HEK293 (cell line): ENCODE results near the gene MANSC4.

ENCODE experiments used
- CTCF ChIA-PET: fragments of 350-600 bp; formaldehyde crosslinking; extraction: SDS; loops from one replicate; lab custom pipeline; 2021; ENCODE audit warnings: antibody characterized with exemption; lab: Yijun Ruan, JAX
- POLR2A ChIA-PET: fragments of 300-600 bp; formaldehyde crosslinking; extraction: SDS; loops from one replicate; lab custom pipeline; 2020; ENCODE audit warnings: antibody characterized with exemption, inconsistent platforms; lab: Yijun Ruan, JAX
- H3K27ac ChIP-seq: fragments of 200-500 bp; sonication (Bioruptor generic); 2 replicates; pipeline ENCODE4 v1.5.1; 2014; ENCODE audit warnings: low read depth, low read length, control low read depth, inconsistent platforms; ENCODE audit errors: extremely low read depth
- H3K36me3 ChIP-seq, 2 experiments: fragments of 200-500 bp in 1 of 2; sonication (Bioruptor generic) in 1 of 2; 1 replicate in 1 of 2; 2 replicates in 1 of 2; pipeline ENCODE4 v1.5.1; 2014 to 2017; ENCODE audit warnings: inconsistent platforms in 2 of 2, low read length in 2 of 2; ENCODE audit not compliant: control insufficient read depth in 2 of 2, insufficient read depth in 1 of 2
- H3K4me1 ChIP-seq: fragments of 200-500 bp; sonication (Bioruptor generic); 2 replicates; pipeline ENCODE4 v1.5.1; 2014; ENCODE audit warnings: mild to moderate bottlenecking, low read length, inconsistent platforms; ENCODE audit not compliant: control insufficient read depth, insufficient read depth
- H3K4me3 ChIP-seq: 2 replicates; pipeline ENCODE4 v1.5.1; 2011; ENCODE audit warnings: low read depth, mild to moderate bottlenecking, control low read depth, low read length, moderate library complexity
- H3K9me3 ChIP-seq: fragments of 200-500 bp; sonication (Bioruptor generic); 2 replicates; pipeline ENCODE4 v1.5.1; 2014; ENCODE audit warnings: low read depth, low read length, inconsistent platforms; ENCODE audit not compliant: control insufficient read depth, insufficient read depth
- FEZF1 ChIP-seq: fragments of 450-650 bp; formaldehyde crosslinking; IDR thresholded peaks from 2 replicates; pipeline ENCODE4 v1.5.1; 2016; ENCODE audit warnings: missing biosample characterization, missing genetic modification characterization
- GLI4 ChIP-seq: fragments of 450-650 bp; formaldehyde crosslinking; IDR thresholded peaks from 2 replicates; pipeline ENCODE4 v1.5.1; 2016; ENCODE audit warnings: missing biosample characterization, missing genetic modification characterization
- KLF8 ChIP-seq: fragments of 450-650 bp; formaldehyde crosslinking; IDR thresholded peaks from 2 replicates; pipeline ENCODE4 v1.5.1; 2016; ENCODE audit warnings: missing biosample characterization, missing genetic modification characterization
- ZBTB7A ChIP-seq: fragments of 450-650 bp; formaldehyde crosslinking; IDR thresholded peaks from 2 replicates; pipeline ENCODE4 v1.5.1; 2016; ENCODE audit warnings: low read depth, missing biosample characterization, missing genetic modification characterization
- ZBTB8A ChIP-seq: fragments of 450-650 bp; formaldehyde crosslinking; IDR thresholded peaks from 2 replicates; pipeline ENCODE4 v1.5.1; 2016; ENCODE audit warnings: missing biosample characterization, missing genetic modification characterization
- ZFHX2 ChIP-seq: fragments of 450-650 bp; formaldehyde crosslinking; conservative IDR thresholded peaks from 2 replicates; pipeline ENCODE4 v1.5.1; 2016; ENCODE audit warnings: missing biosample characterization, missing genetic modification characterization
- ZFP69B ChIP-seq: fragments of 450-650 bp; formaldehyde crosslinking; IDR thresholded peaks from 2 replicates; pipeline ENCODE4 v1.5.1; 2016; ENCODE audit warnings: missing biosample characterization, missing genetic modification characterization
- ZNF221 ChIP-seq: fragments of 450-650 bp; formaldehyde crosslinking; IDR thresholded peaks from 2 replicates; pipeline ENCODE4 v1.5.1; 2017; ENCODE audit warnings: missing biosample characterization, missing genetic modification characterization, borderline replicate concordance
- ZNF23 ChIP-seq: fragments of 450-650 bp; formaldehyde crosslinking; IDR thresholded peaks from 2 replicates; pipeline ENCODE4 v1.5.1; 2016; ENCODE audit warnings: missing biosample characterization, missing genetic modification characterization, borderline replicate concordance
- ZNF426 ChIP-seq: fragments of 450-650 bp; formaldehyde crosslinking; IDR thresholded peaks from 2 replicates; pipeline ENCODE4 v1.5.1; 2017; ENCODE audit warnings: missing biosample characterization, missing genetic modification characterization, mild to moderate bottlenecking, inconsistent platforms, moderate library complexity
- ZNF561 ChIP-seq: fragments of 450-650 bp; IDR thresholded peaks from 2 replicates; pipeline ENCODE4 v1.5.1; 2018; ENCODE audit warnings: missing biosample characterization, missing genetic modification characterization, borderline replicate concordance
- ZNF600 ChIP-seq: fragments of 450-650 bp; formaldehyde crosslinking; IDR thresholded peaks from 2 replicates; pipeline ENCODE4 v1.5.1; 2016; ENCODE audit warnings: missing biosample characterization, missing genetic modification characterization
- ZNF624 ChIP-seq: fragments of 450-650 bp; formaldehyde crosslinking; IDR thresholded peaks from 2 replicates; pipeline ENCODE4 v1.5.1; 2017; ENCODE audit warnings: missing biosample characterization, missing genetic modification characterization
- ZNF792 ChIP-seq: fragments of 450-650 bp; formaldehyde crosslinking; IDR thresholded peaks from 2 replicates; pipeline ENCODE4 v1.5.1; 2016; ENCODE audit warnings: missing biosample characterization, missing genetic modification characterization
- TF ChIP-seq, protein P1 (sequence below): fragments of 450-650 bp; formaldehyde crosslinking; IDR thresholded peaks from 2 replicates; pipeline ENCODE4 v1.5.1; 2016; ENCODE audit warnings: missing biosample characterization, missing genetic modification characterization
- TF ChIP-seq, protein P2 (sequence below): fragments of 450-650 bp; formaldehyde crosslinking; IDR thresholded peaks from 2 replicates; pipeline ENCODE4 v1.5.1; 2016; ENCODE audit warnings: missing biosample characterization, missing genetic modification characterization, low read depth
- TF ChIP-seq, protein P3 (sequence below): fragments of 450-650 bp; formaldehyde crosslinking; IDR thresholded peaks from 2 replicates; pipeline ENCODE4 v1.5.1; 2017; ENCODE audit warnings: missing biosample characterization, missing genetic modification characterization
- TF ChIP-seq, protein P4 (sequence below): fragments of 450-650 bp; IDR thresholded peaks from 2 replicates; pipeline ENCODE4 v1.5.1; 2018; ENCODE audit warnings: missing biosample characterization, missing genetic modification characterization
- TF ChIP-seq, protein P5 (sequence below): fragments of 450-650 bp; formaldehyde crosslinking; IDR thresholded peaks from 2 replicates; pipeline ENCODE4 v1.5.1; 2016; ENCODE audit warnings: missing biosample characterization, missing genetic modification characterization

MANSC4 gene

DNA sequence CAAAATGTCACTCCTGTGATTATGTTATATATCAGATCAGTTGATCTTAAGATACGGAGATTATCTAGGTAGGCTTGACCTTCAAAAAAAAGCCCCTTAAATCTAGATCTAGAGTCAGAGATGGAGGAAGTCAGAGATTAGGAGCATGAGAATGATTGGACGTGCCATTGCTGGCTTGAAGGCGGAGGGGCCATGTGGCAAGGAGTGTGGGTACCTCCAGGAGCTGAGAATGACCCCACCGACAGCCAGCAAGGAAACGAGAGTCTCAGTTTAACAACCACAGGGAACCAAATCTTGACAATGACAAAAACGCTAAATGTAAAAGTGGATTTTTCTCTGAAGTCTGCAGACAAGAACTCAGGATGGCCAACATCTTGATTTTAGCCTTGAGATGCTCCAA, 32.5 kb upstream of the MANSC4 start:
- Histone ChIP-seq H3K36me3 (no peaks in the 10 kb centered on the region), H3K27ac (no peak overlapping the region), H3K4me3 (no peak overlapping the region), H3K9me3 (no peaks in the 10 kb centered on the region), H3K4me1 (no peaks in the 10 kb centered on the region)
- POLR2A ChIA-PET = no interaction called here
- TF ChIP-seq, protein P1, sequence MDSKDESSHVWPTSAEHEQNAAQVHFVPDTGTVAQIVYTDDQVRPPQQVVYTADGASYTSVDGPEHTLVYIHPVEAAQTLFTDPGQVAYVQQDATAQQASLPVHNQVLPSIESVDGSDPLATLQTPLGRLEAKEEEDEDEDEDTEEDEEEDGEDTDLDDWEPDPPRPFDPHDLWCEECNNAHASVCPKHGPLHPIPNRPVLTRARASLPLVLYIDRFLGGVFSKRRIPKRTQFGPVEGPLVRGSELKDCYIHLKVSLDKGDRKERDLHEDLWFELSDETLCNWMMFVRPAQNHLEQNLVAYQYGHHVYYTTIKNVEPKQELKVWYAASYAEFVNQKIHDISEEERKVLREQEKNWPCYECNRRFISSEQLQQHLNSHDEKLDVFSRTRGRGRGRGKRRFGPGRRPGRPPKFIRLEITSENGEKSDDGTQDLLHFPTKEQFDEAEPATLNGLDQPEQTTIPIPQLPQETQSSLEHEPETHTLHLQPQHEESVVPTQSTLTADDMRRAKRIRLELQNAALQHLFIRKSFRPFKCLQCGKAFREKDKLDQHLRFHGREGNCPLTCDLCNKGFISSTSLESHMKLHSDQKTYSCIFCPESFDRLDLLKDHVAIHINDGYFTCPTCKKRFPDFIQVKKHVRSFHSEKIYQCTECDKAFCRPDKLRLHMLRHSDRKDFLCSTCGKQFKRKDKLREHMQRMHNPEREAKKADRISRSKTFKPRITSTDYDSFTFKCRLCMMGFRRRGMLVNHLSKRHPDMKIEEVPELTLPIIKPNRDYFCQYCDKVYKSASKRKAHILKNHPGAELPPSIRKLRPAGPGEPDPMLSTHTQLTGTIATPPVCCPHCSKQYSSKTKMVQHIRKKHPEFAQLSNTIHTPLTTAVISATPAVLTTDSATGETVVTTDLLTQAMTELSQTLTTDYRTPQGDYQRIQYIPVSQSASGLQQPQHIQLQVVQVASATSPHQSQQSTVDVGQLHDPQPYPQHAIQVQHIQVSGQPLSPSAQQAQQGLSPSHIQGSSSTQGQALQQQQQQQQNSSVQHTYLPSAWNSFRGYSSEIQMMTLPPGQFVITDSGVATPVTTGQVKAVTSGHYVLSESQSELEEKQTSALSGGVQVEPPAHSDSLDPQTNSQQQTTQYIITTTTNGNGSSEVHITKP (tag by site-specific recombination) = no peak
- TF ChIP-seq ZFHX2 (tag by site-specific recombination) (no peak), GLI4 (tag by site-specific recombination) (no peak), ZNF561 (tag by site-specific recombination) (no peak), ZNF624 (tag by site-specific recombination) (no peak), ZFP69B (tag by site-specific recombination) (no peak), ZNF792 (no peak), ZBTB8A (tag by site-specific recombination) (no peak), KLF8 (tag by site-specific recombination) (no peak), ZNF426 (no peak), ZNF221 (tag by site-specific recombination) (no peak), ZBTB7A (no peak), ZNF23 (tag by site-specific recombination) (no peak), ZNF600 (tag by site-specific recombination) (no peak), FEZF1 (tag by site-specific recombination) (no peak)
- TF ChIP-seq, protein P2, sequence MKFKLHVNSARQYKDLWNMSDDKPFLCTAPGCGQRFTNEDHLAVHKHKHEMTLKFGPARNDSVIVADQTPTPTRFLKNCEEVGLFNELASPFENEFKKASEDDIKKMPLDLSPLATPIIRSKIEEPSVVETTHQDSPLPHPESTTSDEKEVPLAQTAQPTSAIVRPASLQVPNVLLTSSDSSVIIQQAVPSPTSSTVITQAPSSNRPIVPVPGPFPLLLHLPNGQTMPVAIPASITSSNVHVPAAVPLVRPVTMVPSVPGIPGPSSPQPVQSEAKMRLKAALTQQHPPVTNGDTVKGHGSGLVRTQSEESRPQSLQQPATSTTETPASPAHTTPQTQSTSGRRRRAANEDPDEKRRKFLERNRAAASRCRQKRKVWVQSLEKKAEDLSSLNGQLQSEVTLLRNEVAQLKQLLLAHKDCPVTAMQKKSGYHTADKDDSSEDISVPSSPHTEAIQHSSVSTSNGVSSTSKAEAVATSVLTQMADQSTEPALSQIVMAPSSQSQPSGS (tag by site-specific recombination) = no peak
- TF ChIP-seq, protein P3, sequence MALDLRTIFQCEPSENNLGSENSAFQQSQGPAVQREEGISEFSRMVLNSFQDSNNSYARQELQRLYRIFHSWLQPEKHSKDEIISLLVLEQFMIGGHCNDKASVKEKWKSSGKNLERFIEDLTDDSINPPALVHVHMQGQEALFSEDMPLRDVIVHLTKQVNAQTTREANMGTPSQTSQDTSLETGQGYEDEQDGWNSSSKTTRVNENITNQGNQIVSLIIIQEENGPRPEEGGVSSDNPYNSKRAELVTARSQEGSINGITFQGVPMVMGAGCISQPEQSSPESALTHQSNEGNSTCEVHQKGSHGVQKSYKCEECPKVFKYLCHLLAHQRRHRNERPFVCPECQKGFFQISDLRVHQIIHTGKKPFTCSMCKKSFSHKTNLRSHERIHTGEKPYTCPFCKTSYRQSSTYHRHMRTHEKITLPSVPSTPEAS = no peak
- TF ChIP-seq, protein P4, sequence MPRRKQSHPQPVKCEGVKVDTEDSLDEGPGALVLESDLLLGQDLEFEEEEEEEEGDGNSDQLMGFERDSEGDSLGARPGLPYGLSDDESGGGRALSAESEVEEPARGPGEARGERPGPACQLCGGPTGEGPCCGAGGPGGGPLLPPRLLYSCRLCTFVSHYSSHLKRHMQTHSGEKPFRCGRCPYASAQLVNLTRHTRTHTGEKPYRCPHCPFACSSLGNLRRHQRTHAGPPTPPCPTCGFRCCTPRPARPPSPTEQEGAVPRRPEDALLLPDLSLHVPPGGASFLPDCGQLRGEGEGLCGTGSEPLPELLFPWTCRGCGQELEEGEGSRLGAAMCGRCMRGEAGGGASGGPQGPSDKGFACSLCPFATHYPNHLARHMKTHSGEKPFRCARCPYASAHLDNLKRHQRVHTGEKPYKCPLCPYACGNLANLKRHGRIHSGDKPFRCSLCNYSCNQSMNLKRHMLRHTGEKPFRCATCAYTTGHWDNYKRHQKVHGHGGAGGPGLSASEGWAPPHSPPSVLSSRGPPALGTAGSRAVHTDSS = no peak
- TF ChIP-seq, protein P5, sequence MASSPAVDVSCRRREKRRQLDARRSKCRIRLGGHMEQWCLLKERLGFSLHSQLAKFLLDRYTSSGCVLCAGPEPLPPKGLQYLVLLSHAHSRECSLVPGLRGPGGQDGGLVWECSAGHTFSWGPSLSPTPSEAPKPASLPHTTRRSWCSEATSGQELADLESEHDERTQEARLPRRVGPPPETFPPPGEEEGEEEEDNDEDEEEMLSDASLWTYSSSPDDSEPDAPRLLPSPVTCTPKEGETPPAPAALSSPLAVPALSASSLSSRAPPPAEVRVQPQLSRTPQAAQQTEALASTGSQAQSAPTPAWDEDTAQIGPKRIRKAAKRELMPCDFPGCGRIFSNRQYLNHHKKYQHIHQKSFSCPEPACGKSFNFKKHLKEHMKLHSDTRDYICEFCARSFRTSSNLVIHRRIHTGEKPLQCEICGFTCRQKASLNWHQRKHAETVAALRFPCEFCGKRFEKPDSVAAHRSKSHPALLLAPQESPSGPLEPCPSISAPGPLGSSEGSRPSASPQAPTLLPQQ = no peak
- CTCF ChIA-PET = interaction anchor here (0.6 to 2.5 kb wide), 3 partner anchors 8 to 79 kb away, joined by 3 to 13 read pairs (median 4); no protein-coding TSS in a partner anchor
